Measurements from ENCODE around the gene SPCS3.

DNA sequence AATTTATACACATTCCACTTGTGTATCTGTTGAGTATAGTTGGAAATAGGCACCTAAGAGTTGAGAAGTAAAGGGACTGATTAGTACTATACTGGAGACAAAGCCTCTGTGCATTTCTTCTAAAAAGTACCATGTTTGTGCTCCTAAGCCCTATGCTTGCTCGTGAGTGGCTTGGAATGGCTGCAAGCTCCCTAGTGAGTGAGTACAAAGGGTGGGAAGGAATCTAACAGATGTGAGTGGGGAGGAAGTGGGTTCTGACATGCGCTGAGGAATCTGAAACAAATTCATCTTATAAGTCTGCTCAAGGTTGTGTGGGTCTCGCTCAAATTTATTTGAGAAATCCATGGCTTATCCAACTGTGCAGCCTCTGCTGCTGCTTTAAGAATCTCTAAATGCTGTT lies 13.3 kb downstream of the SPCS3 start:
- TF ChIP-seq, protein P1, sequence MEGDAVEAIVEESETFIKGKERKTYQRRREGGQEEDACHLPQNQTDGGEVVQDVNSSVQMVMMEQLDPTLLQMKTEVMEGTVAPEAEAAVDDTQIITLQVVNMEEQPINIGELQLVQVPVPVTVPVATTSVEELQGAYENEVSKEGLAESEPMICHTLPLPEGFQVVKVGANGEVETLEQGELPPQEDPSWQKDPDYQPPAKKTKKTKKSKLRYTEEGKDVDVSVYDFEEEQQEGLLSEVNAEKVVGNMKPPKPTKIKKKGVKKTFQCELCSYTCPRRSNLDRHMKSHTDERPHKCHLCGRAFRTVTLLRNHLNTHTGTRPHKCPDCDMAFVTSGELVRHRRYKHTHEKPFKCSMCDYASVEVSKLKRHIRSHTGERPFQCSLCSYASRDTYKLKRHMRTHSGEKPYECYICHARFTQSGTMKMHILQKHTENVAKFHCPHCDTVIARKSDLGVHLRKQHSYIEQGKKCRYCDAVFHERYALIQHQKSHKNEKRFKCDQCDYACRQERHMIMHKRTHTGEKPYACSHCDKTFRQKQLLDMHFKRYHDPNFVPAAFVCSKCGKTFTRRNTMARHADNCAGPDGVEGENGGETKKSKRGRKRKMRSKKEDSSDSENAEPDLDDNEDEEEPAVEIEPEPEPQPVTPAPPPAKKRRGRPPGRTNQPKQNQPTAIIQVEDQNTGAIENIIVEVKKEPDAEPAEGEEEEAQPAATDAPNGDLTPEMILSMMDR (IDR thresholded peaks at IDR 0.05; ENCODE audit: low read depth, low read length, poor library complexity, severe bottlenecking), result no peak
- TF ChIP-seq EZH2phosphoT487 (IDR thresholded peaks at IDR 0.05; ENCODE audit: borderline replicate concordance, low read length), result no peak

All from DOHH2 (cell line).